Measurements from ENCODE around the gene ARID1B.

DNA sequence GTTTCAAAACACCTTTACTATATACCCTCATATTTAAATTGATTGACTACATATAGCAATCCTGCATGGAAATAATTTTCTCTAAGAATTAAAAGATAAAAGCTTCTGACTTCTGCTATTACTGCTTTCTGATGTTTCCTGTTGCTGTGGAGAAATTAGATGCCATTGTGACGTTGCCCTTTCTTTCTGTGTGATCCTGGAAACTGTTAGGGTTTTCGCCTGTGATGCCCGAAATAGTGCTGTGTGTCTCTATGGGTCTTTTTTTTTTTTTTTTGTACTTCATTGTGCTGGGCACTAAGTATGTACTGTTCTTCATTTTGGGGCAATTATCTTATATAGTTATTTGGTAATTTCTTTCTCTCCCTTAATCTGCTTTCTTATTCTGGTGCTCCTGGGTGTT lies 205.0 kb downstream of the ARID1B start:
- TF ChIP-seq CTCF (IDR thresholded peaks at IDR 0.05; ENCODE audit: low read length) (no peak), EZH2 (IDR thresholded peaks at IDR 0.05; ENCODE audit: borderline replicate concordance, low read length) (no peak)

Measured in OCI-LY1 (cell line).